ENCODE results near the gene FNDC3A. TPM values are rescaled to one million over a fixed set of nuclear protein-coding genes. Genes with fewer than 3 reads are reported as not detected.
A peak's percentile ranks its signal among the peaks of the same experiment; 100 is the strongest.

The FNDC3A gene
- total and polyA plus RNA-seq, 2 donors from 2014 or later, result 12.5 to 67.8 TPM

DNA sequence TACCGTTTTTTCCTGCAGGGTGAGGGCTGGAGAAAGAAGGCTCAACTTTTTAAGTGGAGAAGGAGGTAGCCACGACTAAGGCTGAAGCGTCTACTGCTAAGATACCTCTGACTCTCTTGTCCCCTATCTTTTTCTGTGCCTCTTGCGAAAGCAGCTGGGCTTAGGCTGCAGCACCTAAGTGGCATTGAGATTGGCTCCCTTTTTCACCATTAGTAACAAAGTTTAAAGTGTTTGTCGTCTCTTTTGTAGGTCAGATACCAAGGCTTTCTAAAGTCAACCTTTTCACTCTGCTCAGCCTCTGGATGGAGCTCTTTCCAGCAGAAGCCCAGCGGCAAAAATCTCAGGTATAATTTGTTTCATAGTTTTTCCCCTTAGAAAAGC lies 272.9 kb downstream of the FNDC3A start:
- no peak for FAIRE-seq
- intact Hi-C loops (cut with DNase I), result no loop called here

DNA sequence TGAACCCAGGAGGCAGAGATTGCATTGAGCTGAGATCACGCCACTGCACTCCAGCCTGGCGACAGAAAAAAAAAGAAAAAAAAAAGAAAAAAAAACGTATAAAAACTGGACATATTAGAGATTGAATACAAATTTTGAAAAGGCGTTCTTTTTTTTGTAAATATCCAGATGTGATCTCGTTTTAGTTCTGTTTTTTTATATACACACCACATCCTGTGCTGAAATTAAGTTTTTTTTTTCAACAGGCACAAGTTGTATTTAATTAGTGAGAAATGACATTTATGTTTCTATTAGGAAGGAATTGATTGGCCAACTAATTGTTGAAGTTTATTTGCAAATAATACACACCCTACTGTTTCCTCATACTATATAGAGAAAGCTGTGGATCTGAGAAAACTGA lies 275.6 kb downstream of the FNDC3A start:
- intact Hi-C loops (cut with DNase I), result no loop called here
- FAIRE-seq (no peak), DNase-seq (no peak)
- peaks cover 0 to 11% (median 2%) of the 10 kb centered on the region in 3 donors for H3K4me1 ChIP-seq (ENCODE audit: control insufficient read depth in 2 of 3, insufficient read depth in 2 of 3, low read depth in 1 of 3, low read length in 3 of 3)
- peaks cover 0 to 15% (median 5%) of the 10 kb centered on the region in 3 donors for H3K36me3 ChIP-seq (ENCODE audit: control insufficient read depth in 2 of 3, insufficient read depth in 3 of 3, low read length in 3 of 3)
- H3K27me3 ChIP-seq (ENCODE audit: control insufficient read depth, insufficient read depth, low read length), result no peaks in the 10 kb centered on the region
- H3K27ac ChIP-seq (ENCODE audit: low read depth in 2 of 2, low read length in 2 of 2), result no peak overlapping the region
- no peak overlapping the region for H3K4me3 ChIP-seq (ENCODE audit: low read length in 3 of 3)
- no peak overlapping the region for H3K9ac ChIP-seq (ENCODE audit: low read length in 3 of 3)
- H3K9me3 ChIP-seq (ENCODE audit: control insufficient read depth in 2 of 3, insufficient read depth in 1 of 3, low read length in 3 of 3), result no peaks in the 10 kb centered on the region
- no peak for TF ChIP-seq CTCF (IDR thresholded peaks at IDR 0.05; ENCODE audit: borderline replicate concordance, extremely low read depth, insufficient read depth)

More for the DNA sequence above, 272.9 kb downstream of the FNDC3A start:
- Histone ChIP-seq H3K9ac (ENCODE audit: low read length in 3 of 3) (peak overlapping the region; percentile 58 to 99 (median 96)), H3K36me3 (ENCODE audit: control insufficient read depth in 2 of 3, insufficient read depth in 3 of 3, low read length in 3 of 3) (peaks cover 0 to under 1% (median 0%) of the 10 kb centered on the region in 3 donors), H3K4me1 (ENCODE audit: control insufficient read depth in 2 of 3, insufficient read depth in 2 of 3, low read depth in 1 of 3, low read length in 3 of 3) (peaks cover 0 to 11% (median 4%) of the 10 kb centered on the region in 3 donors), H3K9me3 (ENCODE audit: control insufficient read depth in 2 of 3, insufficient read depth in 1 of 3, low read length in 3 of 3) (no peaks in the 10 kb centered on the region), H3K4me3 (ENCODE audit: low read length in 3 of 3) (peak overlapping the region; percentile 94 to 99 (median 94)), H3K27ac (ENCODE audit: low read depth in 2 of 2, low read length in 2 of 2) (peak overlapping the region; percentile 88 to 91), H3K27me3 (ENCODE audit: control insufficient read depth, insufficient read depth, low read length) (no peaks in the 10 kb centered on the region)
- TF ChIP-seq CTCF (IDR thresholded peaks at IDR 0.05; ENCODE audit: borderline replicate concordance, extremely low read depth, insufficient read depth), result no peak
- no peak for DNase-seq

GRCh38 chr13:49253310-49253709 lies 277.6 kb downstream of the FNDC3A start:
- DNase-seq (no peak), FAIRE-seq (no peak)
- Histone ChIP-seq H3K9ac (ENCODE audit: low read length in 3 of 3) (no peak overlapping the region), H3K36me3 (ENCODE audit: control insufficient read depth in 2 of 3, insufficient read depth in 3 of 3, low read length in 3 of 3) (peaks cover 0 to 15% (median 5%) of the 10 kb centered on the region in 3 donors), H3K4me3 (ENCODE audit: low read length in 3 of 3) (no peak overlapping the region), H3K27ac (ENCODE audit: low read depth in 2 of 2, low read length in 2 of 2) (no peak overlapping the region), H3K27me3 (ENCODE audit: control insufficient read depth, insufficient read depth, low read length) (no peaks in the 10 kb centered on the region), H3K4me1 (ENCODE audit: control insufficient read depth in 2 of 3, insufficient read depth in 2 of 3, low read depth in 1 of 3, low read length in 3 of 3) (peaks cover 0 to 6% (median 0%) of the 10 kb centered on the region in 3 donors), H3K9me3 (ENCODE audit: control insufficient read depth in 2 of 3, insufficient read depth in 1 of 3, low read length in 3 of 3) (no peaks in the 10 kb centered on the region)
- TF ChIP-seq CTCF (IDR thresholded peaks at IDR 0.05; ENCODE audit: borderline replicate concordance, extremely low read depth, insufficient read depth), result no peak
- intact Hi-C loops (cut with DNase I), result no loop called here

DNA sequence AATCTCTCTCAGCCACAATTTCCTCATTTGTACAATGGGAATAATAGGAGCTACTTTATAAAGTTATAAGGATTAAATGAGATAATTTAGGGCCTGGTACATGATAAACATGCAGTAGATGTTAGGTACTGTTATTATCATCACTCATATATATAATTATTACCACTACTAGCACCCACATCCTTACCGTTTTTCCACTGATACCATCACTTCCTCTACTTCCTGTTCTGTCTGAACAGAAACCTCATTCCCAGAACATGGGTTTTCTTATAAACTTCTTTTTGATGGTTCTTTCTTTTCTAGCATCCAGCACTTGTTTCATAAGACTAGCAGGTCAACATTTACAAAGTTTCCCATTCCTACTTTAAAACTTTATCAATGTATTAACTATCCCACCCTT lies 278.3 kb downstream of the FNDC3A start:
- Histone ChIP-seq H3K27ac (ENCODE audit: low read depth in 2 of 2, low read length in 2 of 2) (no peak overlapping the region), H3K4me1 (ENCODE audit: control insufficient read depth in 2 of 3, insufficient read depth in 2 of 3, low read depth in 1 of 3, low read length in 3 of 3) (peaks cover 0 to 6% (median 0%) of the 10 kb centered on the region in 3 donors), H3K27me3 (ENCODE audit: control insufficient read depth, insufficient read depth, low read length) (no peaks in the 10 kb centered on the region), H3K9ac (ENCODE audit: low read length in 3 of 3) (no peak overlapping the region), H3K9me3 (ENCODE audit: control insufficient read depth in 2 of 3, insufficient read depth in 1 of 3, low read length in 3 of 3) (no peaks in the 10 kb centered on the region), H3K36me3 (ENCODE audit: control insufficient read depth in 2 of 3, insufficient read depth in 3 of 3, low read length in 3 of 3) (peaks cover 0 to 15% (median 5%) of the 10 kb centered on the region in 3 donors), H3K4me3 (ENCODE audit: low read length in 3 of 3) (no peak overlapping the region)
- intact Hi-C loops (cut with DNase I), result no loop called here
- FAIRE-seq, result no peak
- no peak for TF ChIP-seq CTCF (IDR thresholded peaks at IDR 0.05; ENCODE audit: borderline replicate concordance, extremely low read depth, insufficient read depth)
- DNase-seq, result no peak
